ENCODE measurements around the gene FIBP.

DNA sequence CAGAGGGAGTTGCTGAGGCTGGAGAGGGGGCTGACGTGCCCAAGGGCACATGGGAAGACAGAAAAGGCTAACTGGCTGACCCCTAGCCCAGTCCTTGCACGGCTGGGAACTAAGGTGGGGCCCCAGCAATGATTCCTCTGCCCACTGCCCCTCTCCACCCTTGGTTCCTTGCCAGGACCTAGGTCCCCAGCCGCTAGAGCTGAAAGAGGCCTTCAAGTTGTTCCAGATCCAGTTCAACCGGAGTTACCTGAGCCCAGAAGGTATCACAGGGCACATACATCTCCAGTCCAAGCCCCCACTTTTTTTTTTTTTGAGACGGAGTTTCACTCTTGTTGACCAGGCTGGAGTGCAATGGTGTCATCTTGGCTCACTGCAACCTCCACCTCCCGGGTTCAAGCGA lies 8.2 kb downstream of the FIBP start:
- no peak for TF ChIP-seq FOXM1 (IDR thresholded peaks at IDR 0.05; ENCODE audit: borderline replicate concordance)
- TF ChIP-seq SP1 (IDR thresholded peaks at IDR 0.05): no peak
- no peak for TF ChIP-seq TARDBP (IDR thresholded peaks at IDR 0.05)
- TF ChIP-seq BHLHE40 (IDR thresholded peaks at IDR 0.05; ENCODE audit: borderline replicate concordance): no peak
- TF ChIP-seq FOXK2 (IDR thresholded peaks at IDR 0.05): no peak

Measured in HEK293T (cell line).